GM12892 (cell line): ENCODE measurements around the gene CRB3.

Experiments
- DNase-seq: peaks from one replicate; pipeline ENCODE4 v3.0.0; 2011; ENCODE audit not compliant: insufficient read length
- FAIRE-seq: peaks from 2 replicates; lab custom pipeline; 2011; peaks lifted over from hg19 to GRCh38; lab: Jason Lieb, UNC
- POLR2A ChIP-seq: IDR thresholded peaks from 2 replicates; pipeline ENCODE4 v1.6.1; 2011; ENCODE audit warnings: low read depth, low read length, control low read depth
- POLR2AphosphoS5 ChIP-seq: IDR thresholded peaks from 2 replicates; pipeline ENCODE4 v1.6.1; 2011; ENCODE audit warnings: low read depth, low read length, control low read depth
- TAF1 ChIP-seq: IDR thresholded peaks from 2 replicates; pipeline ENCODE4 v1.6.1; 2011; ENCODE audit warnings: low read depth, mild to moderate bottlenecking, control low read depth, low read length, borderline replicate concordance

Gene CRB3

DNA sequence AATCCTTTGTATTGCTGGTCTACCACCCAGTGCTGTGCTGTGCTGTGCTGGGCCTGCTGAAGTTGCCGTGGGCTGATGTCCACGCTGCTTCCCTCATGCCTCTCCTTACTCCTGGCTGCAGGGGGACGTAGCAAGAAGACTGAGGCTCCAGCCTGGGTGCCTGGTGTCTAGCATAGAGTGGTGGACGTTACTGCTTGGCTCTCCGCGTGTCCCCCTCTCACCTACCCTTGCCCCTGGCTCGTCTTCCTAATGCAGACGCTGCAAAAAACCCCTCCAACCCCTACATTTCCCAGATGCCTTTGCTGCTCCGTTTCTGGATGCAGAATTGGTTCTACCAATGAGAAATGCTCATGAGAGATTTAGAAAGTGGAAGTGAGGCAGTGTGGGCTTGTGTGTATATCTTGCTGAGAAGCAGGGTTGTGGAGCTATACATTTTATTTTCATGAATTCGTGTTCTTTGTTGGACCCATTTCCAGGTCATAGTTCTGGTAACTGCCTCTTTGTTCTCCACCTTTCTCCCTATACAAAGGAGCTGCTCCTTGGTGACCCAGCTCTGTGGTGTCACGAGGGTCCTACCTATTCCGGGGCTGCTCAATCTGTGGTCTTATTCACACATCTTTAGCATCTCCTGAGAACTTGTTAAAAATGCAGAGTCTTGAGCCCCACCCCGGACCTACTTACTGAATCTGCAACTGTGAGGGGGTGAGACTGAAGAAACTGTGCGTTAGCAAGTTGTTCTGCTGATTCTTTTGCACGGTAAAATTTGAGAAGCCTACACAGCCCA, 25.4 kb downstream of the CRB3 start:
- DNase-seq (no peak), FAIRE-seq (peak; percentile 97)
- TF ChIP-seq POLR2AphosphoS5 (peak; percentile 68; the same call in 1 of the 2 replicates), TAF1 (peak; percentile 69; the same call in 1 of the 2 replicates), POLR2A (peak; percentile 68)

- no peak for DNase-seq
- no peak for FAIRE-seq
These were observed 26.1 kb downstream of the CRB3 start for GRCh38 chr19:6490134-6490533.

GRCh38 chr19:6491802-6492592, 27.9 kb downstream of the CRB3 start:
- no peak for FAIRE-seq
- DNase-seq: no peak
- TF ChIP-seq POLR2AphosphoS5 (no peak), POLR2A (no peak), TAF1 (no peak)

More at GRCh38 chr19:6490134-6490533, 26.1 kb downstream of the CRB3 start:
- TF ChIP-seq TAF1 (no peak), POLR2AphosphoS5 (no peak), POLR2A (no peak)

GRCh38 chr19:6494438-6495036, 30.5 kb downstream of the CRB3 start:
- TF ChIP-seq TAF1 (no peak), POLR2AphosphoS5 (no peak), POLR2A (no peak)

DNA sequence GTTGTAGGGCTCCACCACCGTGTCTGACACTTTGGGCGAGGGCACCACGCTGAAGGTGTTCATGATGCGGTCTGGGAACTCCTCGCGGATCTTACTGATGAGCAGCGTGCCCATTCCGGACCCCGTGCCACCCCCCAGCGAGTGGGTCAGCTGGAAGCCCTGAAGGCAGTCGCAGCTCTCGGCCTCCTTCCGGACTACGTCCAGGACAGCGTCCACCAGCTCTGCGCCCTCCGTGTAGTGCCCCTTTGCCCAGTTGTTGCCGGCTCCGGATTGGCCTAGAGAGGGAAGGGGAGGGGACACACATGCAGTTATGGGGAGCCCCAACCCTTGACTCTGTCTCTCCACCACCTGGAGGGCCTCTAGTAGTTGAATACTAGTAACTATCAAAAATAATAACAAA, 31.9 kb downstream of the CRB3 start:
- TF ChIP-seq POLR2A (no peak), TAF1 (no peak), POLR2AphosphoS5 (no peak)
- DNase-seq: no peak
- no peak for FAIRE-seq

More at GRCh38 chr19:6494438-6495036, 30.5 kb downstream of the CRB3 start:
- FAIRE-seq (no peak), DNase-seq (no peak)

DNA sequence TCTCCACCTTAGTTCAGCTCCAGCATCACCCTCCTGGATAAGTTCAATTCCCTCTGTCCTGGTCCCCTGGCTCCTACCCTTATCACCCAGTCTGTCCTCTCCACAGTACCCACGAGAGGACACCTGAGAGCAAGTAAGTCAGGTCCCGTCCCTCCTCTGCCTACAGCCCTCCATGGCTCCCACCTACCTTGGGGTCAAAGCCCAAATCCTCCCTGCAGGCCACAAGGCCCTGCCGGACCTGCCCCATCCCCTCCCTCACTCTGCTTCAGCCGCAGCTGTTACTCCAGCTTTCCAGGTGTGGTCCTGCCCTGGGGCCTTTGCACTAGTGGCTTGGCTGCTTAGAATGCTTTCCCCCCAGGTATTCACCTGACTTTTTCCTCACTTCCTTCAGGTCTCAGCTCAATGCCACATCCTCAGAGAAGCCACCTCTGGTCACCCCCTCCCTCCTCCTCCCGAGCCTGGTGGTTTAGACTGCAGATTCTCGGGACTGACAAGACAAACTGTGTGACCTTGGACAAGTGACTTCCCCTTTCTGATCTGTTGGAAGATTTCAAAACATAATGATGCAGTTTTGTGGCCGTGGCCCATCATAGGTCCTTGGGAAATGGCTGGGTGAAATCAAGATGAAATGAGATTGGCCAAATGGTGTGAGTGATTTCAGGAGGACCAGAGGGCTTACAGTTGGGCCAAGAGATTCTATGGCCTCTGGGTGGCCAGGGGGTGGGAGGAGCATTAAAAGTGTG, 34.4 kb downstream of the CRB3 start:
- TF ChIP-seq TAF1: no peak
- FAIRE-seq (no peak), DNase-seq (no peak)

DNA sequence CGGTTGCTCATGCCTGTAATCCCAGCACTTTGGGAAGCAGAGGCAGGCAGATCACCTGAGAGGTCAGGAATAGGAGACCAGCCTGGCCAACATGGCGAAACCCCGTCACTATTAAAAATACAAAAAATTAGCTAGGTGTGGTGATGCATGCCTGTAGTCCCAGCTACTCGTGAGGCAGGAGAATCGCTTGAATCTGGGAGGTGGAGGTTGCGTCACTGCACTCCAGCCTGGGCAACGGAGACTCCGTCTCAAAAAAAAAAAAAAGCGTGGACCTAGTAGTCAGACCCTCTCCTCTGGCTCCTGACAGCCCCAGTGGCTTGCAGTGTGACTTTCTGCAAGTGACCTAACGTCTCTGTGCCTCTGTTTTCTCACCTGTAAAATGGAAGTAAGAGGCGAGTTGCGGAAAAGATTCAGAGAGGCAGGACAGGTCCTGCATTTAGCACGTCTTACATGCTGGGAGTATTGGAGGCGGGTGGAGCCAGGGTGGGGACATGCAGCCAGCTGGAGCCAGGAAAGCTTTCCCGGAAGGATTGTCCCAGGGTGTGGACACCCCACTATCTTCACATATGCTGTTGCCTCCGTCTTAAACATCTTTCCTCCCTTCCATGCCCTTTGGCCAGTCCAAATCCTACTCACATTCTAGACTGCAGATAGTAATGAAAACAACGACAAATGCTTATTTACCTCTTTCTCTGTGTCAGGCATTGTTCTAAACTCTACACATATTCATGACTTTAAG, 35.1 kb downstream of the CRB3 start:
- DNase-seq: no peak
- no peak for FAIRE-seq
- TF ChIP-seq TAF1 (no peak), POLR2AphosphoS5 (no peak), POLR2A (no peak)

DNA sequence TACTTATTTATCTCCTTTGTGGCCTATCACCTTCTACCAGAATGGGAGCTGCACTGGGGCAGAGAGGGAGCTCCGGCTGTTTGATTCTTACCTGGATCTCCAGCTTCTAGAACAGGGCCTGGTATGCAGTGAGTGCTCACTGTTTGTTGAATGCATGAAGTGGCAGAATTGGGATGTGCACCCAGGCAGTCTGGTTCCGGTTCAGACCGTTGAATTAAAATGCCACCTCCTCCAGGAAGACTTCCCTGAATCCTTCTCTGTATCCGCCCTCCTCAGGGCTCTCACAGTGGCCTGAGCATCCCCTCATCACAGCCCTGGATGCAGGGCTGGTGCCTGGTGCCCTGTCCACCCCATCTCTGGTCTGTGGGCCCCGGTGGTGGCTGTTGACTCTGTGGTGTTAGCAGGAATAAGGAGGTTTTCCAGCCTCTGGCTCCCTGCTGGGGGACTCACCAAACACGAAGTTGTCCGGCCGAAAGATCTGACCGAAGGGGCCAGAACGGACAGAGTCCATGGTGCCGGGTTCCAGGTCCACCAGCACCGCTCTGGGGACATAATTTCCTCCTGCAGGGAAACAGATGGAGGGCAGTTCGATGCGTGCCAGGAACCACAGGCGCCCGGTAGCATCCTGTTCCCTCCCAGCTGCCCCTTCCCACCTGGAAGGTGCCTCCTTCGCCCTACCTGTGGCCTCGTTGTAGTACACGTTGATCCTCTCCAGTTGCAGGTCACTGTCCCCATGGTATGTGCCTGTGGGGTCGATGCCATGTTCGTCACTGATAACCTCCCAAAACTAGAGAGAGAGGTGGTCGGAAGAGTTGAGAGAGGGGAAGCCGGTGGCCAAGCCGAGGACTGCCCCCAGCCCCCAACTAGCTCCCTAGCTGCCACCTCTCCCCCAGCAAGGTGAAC, 37.0 kb downstream of the CRB3 start:
- FAIRE-seq (no peak), DNase-seq (no peak)
- TF ChIP-seq POLR2AphosphoS5 (no peak), POLR2A (no peak), TAF1 (no peak)

- FAIRE-seq: peak; percentile 85
- DNase-seq: peak; percentile 70
- TF ChIP-seq TAF1 (no peak), POLR2A (no peak; the same call in 1 of the 2 replicates), POLR2AphosphoS5 (no peak)
These were observed 37.9 kb downstream of the CRB3 start, which contains the start of gene TUBB4A for GRCh38 chr19:6501740-6502648. TSS of gene TUBB4A (minus strand) at chr19:6502309. CDS start at chr19:6502212, 97 bp downstream.
